SKM-1 treated with dmso at 0.1 percent for 144 hours (cell line): ENCODE results near the gene KLHL42.

Experiments used
- DNase-seq: peaks from one replicate; lab custom pipeline; 2025; ENCODE audit not compliant: unreplicated experiment; lab: John Stamatoyannopoulos, UW

The KLHL42 gene

GRCh38 chr12:27852117-27852516 is 72.1 kb downstream of the KLHL42 start:
- no peak for DNase-seq
